ENCODE measurements around the gene DGAT2L6.

GRCh38 chrX:70208479-70208878 lies 31.2 kb downstream of the DGAT2L6 start:
- TF ChIP-seq CTCF (IDR thresholded peaks at IDR 0.05) (no peak), POLR2AphosphoS5 (IDR thresholded peaks at IDR 0.05) (no peak)
